Right lobe of liver (tissue), 4 donors: ENCODE data around the gene ASNS.

ENCODE experiments used
- POLR2A ChIP-seq: fragments of 450-650 bp; IDR thresholded peaks from one replicate; pipeline ENCODE4 v1.6.1; 2017; ENCODE audit warnings: antibody characterized with exemption, mild to moderate bottlenecking
- TF ChIP-seq, protein P1 (sequence below), 4 donors: fragments of 200-600 bp in 3 of 4; fragments of 450-650 bp in 1 of 4; IDR thresholded peaks; one replicate each; pipeline versions ENCODE4 v1.5.1 to v1.8.0; 2016 to 2022; ENCODE audit warnings: antibody characterized with exemption in 4 of 4, mild to moderate bottlenecking in 2 of 4
- donor health status: DM: no; HTN: no; CAD: no.
- donor health status: DM: no; HTN: no; CAD: no.
- donor health status: DM: no; HTN: yes; CAD: no.

DNA sequence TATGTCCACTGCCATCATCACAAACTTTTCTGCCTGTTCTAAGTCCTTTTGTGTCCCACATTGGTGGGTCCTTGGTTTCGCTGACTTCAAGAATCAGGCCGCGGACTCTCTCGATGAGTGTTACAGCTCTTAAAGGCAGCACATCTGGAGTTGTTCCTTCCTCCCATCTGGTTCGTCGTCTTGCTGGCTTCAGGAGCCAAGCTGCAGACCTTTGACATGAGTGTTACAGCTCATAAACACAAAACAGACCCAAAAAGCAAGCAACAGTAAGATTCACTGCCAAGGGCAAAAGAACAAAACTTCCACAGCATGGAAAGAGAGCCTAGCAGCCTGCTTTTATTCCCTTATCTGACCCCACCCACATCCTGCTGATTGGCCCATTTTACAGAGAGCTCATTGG lies 30.2 kb downstream of the ASNS start:
- TF ChIP-seq, protein P1, sequence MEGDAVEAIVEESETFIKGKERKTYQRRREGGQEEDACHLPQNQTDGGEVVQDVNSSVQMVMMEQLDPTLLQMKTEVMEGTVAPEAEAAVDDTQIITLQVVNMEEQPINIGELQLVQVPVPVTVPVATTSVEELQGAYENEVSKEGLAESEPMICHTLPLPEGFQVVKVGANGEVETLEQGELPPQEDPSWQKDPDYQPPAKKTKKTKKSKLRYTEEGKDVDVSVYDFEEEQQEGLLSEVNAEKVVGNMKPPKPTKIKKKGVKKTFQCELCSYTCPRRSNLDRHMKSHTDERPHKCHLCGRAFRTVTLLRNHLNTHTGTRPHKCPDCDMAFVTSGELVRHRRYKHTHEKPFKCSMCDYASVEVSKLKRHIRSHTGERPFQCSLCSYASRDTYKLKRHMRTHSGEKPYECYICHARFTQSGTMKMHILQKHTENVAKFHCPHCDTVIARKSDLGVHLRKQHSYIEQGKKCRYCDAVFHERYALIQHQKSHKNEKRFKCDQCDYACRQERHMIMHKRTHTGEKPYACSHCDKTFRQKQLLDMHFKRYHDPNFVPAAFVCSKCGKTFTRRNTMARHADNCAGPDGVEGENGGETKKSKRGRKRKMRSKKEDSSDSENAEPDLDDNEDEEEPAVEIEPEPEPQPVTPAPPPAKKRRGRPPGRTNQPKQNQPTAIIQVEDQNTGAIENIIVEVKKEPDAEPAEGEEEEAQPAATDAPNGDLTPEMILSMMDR (IDR thresholded peaks at IDR 0.05), result no peak
- no peak for TF ChIP-seq POLR2A
